Right renal cortex interstitium (tissue), 3 donors: Measurements from ENCODE around the gene SSNA1. TPM values are rescaled to one million over a fixed set of nuclear protein-coding genes. Genes with fewer than 3 reads are reported as not detected.

ENCODE experiments used
- DNase-seq, 3 donors: peaks; one replicate each; pipeline ENCODE4 v3.0.0-alpha.2; 2013; ENCODE audit warnings: low read depth in 3 of 3, low spot score in 2 of 3
- polyA plus RNA-seq, 3 donors: library from polyadenylated mRNA; unstranded; fragments of 120-200 nt; gene quantifications; one replicate each; pipeline ENCODE4 v1.2.1, GENCODE V29; 2013; ENCODE audit not compliant: insufficient read length in 3 of 3

The SSNA1 gene
- polyA plus RNA-seq, 3 donors = 41.4 to 52.2 (median 43.2) TPM

- no peak for DNase-seq
Measured at GRCh38 chr9:137217276-137218211, 29.1 kb downstream of the SSNA1 start.

GRCh38 chr9:137218212-137218753, 29.8 kb downstream of the SSNA1 start:
- no peak for DNase-seq

GRCh38 chr9:137218754-137219271, 30.3 kb downstream of the SSNA1 start:
- no peak for DNase-seq

DNA sequence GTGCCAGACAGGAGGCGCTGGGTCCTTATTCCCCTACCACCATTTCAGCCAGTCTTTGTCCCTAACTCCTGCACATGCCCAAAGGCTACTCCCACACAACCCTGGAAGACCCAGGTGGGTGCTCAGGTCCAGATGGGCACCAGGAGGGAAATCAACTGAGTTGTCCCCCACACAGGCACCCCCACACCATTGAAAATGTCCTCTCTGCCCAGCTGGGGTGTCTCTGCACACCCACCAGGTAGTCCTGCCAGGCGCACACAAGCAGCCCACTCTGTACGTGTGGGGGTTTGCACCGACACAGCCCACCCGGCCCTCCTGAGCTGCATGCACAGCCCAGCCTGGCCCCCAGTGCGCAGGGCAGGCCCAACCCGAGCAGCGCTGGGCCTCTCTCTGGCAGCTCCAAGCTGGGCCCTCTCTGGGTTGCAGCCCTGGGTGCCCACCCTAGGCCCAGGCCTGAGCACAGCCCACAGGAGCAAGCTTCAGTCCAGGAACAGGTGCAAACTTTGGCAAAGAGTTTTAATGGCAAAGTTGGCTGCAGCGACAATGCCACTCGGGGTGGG, 31.4 kb downstream of the SSNA1 start:
- DNase-seq = no peak

GRCh38 chr9:137220317-137221094, 32.0 kb downstream of the SSNA1 start:
- no peak for DNase-seq

GRCh38 chr9:137221095-137221505, 32.6 kb downstream of the SSNA1 start:
- DNase-seq = no peak

DNA sequence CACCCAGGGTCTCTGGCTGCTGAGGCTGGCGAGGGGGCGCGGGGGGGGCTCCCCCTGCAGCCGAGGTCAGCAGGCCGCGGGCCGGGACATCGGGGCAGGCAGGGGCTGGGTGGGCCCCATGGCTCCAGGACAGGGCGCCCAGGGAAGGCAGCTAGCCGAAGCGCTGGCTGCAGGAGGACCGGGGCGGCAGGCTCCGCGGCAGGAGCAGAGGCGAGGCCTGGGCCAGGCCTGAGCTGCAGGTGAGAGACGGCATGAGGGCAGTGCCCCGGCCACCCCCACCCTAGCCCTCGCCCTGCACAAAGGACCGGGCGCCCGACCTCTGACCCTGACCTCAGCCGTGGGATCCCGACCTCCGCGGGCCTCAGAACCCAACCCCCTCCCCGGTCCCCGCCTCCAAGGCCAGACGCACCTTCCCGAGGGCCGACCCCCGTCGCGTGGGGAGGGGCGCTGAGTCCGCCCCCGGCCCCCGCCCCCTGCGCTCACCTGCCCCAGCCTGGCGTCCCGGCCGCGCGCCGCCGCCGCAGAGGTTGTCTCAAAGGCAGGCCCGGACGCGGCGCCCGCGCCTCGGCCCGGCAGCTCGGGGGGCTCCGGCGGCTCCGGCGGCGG, 33.1 kb downstream of the SSNA1 start:
- no peak for DNase-seq

DNA sequence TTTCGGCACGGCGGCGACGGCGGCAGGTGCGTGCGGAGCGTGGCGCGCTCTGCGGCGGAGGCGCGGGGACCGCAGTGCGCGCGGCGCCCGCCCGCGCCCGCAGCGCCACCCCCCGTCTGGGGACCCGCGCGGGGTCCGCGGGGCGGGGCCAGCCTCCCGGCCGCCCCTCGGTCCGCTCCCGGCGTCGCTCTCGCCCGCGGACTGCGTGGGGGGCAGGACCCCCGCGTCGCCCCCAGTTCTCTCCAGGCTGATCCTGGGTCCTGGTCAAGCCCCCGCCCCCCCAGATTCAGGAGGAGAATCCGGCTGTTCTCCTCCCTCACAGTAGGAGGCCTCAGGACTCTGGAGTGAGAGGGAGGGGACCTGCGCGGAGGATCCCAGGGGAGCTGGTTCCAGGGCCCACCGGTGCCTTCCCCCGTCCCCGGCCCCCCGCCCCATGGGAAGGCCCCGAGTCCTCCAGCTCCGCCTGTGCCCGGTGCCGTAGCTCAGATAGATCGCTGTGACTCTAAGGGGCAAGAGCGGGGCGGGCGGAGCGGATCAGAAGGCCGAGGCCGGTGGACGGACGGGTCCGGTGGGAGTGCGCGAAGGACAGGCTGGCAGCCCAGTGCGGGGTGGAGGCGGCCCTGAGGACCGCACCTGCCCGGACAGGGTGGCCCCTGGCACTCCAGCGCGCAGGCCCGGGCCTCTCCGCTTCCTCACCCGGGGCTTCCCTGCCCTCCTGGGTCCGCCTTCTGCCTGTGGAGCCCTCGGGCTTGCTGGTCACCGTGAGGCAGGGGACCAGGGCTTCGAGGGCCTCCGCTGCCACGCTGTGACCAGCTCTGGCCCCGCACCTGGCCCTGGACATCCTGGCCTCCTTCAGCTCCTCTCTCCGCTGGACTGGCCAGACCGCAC, 34.0 kb downstream of the SSNA1 start, which contains the start of gene RNF208:
Gene RNF208, minus strand, starts transcription at position 51 of the 888 bp plus-strand sequence. CDS start 1,028 bp downstream, outside the sequence.
- DNase-seq = no peak

DNA sequence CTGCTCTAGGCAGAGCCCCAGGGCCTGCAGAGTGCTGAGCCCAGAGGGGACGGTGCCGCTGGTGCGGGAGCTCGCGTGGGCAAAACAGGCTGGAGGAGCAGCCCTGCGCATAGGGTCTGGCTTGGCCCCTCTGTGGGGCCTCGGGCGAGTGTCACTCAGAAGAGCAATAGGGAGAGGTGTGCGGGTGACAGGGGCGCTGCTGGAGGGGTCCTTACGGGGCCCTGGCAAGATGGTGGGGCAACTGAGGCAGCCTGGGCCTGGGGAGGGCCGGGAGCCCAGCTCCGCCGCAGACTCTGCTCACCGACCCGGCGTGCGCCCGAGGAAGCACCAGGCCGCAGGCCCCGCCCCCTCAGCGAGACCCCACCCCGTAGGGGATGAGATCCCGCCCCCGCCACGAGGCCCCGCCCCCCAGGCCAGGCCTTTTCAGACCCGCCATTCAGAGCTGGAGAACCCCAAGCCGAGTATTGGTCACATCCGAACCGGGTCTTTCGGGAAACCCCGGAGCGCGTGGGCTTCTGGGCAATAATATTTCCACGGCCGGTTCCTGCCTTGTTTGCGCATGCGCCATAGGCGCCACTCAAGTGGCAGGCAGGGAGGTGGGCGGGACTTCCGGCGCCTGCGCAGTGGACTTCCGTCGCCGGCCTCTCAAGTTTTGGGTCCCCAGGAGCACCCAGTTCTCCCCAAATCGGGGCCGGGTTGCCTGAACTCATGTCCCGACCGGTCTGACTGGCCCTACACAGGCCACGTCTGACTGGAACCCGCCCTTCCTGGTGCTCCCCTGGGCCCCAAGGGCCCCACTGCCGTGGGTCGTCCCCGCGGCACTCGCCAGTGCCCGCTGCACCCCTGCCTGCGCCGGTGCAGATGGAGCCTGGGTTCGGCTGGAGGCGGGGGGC, 34.8 kb downstream of the SSNA1 start:
- peak; percentile 90 to 93 (median 92) for DNase-seq

- DNase-seq = no peak
Measured at GRCh38 chr9:137224830-137225694, 36.6 kb downstream of the SSNA1 start, which contains the start of gene CYSRT1. CYSRT1 (plus strand) TSS chr9:137225174; CDS start chr9:137225622, 448 bp downstream.

DNA sequence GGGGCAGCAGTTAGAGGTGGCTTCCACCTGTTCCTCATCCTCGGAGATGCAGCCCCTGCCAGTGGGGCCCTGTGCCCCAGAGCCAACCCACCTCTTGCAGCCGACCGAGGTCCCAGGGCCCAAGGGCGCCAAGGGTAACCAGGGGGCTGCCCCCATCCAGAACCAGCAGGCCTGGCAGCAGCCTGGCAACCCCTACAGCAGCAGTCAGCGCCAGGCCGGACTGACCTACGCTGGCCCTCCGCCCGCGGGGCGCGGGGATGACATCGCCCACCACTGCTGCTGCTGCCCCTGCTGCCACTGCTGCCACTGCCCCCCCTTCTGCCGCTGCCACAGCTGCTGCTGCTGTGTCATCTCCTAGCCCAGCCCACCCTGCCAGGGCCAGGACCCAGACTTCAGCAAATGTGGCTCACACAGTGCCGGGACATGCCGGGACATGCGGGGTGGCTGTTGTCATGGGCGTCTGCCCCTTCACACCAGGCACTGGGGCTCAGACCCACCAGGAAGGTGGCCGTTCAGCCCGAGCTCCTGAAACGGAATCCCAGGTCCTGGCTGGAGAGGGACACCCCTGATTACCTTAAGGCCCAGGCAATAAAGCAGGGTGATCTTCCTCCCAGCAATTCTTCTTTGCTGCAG, 37.3 kb downstream of the SSNA1 start:
- DNase-seq = no peak

DNA sequence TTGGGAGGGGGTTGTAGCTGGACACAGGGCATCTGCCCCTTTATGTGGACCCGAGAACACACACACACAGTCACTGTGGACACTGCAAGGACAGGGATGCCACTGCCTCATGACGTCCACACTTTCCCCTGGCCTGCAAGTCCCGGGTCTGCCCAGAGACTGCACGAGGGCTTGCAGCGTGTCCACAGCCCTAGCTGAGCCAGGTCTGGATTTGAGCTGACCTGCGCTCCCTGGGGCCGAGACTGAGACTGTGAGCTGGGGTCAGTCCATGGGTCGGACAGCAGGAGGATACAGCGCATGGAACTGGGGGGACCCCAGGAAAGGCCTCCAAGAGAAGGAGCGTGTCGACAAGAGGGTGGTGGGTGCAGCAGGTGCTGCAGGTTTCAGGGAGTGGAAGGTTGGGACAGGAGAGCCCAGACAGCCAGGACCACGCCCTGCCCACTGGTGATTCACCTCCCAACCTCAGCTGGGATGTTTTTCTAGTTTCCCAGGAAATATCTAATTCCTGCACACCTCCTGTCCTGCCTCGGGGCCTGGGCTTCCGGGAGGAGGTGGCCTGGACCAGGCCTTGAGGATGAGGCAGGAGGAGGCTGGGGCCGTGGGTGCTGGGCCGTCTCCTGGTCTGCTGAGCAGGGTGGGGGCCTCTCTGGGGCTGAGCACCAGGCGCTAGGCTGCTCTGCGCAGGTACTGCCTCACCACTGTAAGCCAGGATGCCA, 38.0 kb downstream of the SSNA1 start:
- DNase-seq = no peak

- DNase-seq = peak; percentile 48 to 66 (median 55)
Measured at GRCh38 chr9:137227054-137227852, 38.8 kb downstream of the SSNA1 start, which contains the start of gene RNF224. RNF224 (plus strand) TSS chr9:137227502; CDS start chr9:137228336, 834 bp downstream.

DNA sequence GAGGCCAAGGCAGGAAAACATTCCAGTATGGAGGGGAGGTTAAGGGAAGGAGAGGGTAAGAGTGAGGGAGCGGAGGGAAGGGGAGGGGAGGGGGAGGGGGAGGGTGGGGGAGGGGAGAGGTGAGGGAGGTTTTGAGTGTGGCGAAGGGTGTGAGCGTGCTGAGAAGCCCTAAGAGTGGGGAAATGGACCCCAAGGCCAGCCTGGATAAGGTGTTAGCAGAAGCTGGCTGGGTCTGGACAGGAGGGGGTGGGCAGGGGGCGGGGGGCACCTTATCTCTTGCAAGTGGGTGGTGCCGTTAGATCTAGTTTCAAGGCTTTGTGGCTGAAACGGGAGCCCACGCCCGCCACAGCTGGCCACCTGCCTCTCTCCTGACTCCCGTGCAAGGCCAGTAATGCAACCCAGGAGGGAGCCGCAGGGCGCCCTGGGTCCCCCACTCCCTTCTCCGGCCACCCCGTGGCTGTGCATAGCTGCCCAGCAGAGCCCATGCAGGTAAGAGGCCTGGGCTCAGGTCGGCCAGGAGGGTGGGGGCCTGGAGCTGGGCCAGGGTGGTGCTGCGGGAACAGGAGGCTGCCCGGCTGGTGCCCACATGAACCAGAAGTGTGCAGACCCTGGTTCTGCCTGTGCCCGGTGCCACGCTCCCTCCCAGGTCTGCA, 39.5 kb downstream of the SSNA1 start:
- no peak for DNase-seq
